H9 (cell line): Measurements from ENCODE around the gene FLT1. TPM values are rescaled to one million over a fixed set of nuclear protein-coding genes. Genes with fewer than 3 reads are reported as not detected.

ENCODE experiments used
- DNase-seq: peaks from one replicate; pipeline ENCODE4 v3.0.0-alpha.2; 2017
- H2AFZ ChIP-seq: one replicate; pipeline ENCODE4 v1.6.1; 2013; ENCODE audit warnings: mild to moderate bottlenecking, low read length, control low read depth, moderate library complexity
- H2AK5ac ChIP-seq: 2 replicates; pipeline ENCODE4 v1.6.1; 2013; ENCODE audit warnings: low read length, control low read depth, mixed read lengths; ENCODE audit not compliant: insufficient read length
- H2BK120ac ChIP-seq: one replicate; pipeline ENCODE4 v1.6.1; 2013; ENCODE audit warnings: low read depth, mild to moderate bottlenecking, low read length, control low read depth, inconsistent platforms; ENCODE audit not compliant: poor library complexity, severe bottlenecking
- H2BK12ac ChIP-seq: 2 replicates; pipeline ENCODE4 v1.6.1; 2013; ENCODE audit warnings: low read length, control low read depth, mixed read lengths, low read depth; ENCODE audit not compliant: insufficient read length
- H2BK15ac ChIP-seq: 2 replicates; pipeline ENCODE4 v1.6.1; 2013; ENCODE audit warnings: low read depth, low read length, control low read depth
- H2BK20ac ChIP-seq: one replicate; pipeline ENCODE4 v1.6.1; 2013; ENCODE audit warnings: low read depth, mild to moderate bottlenecking, low read length, control low read depth, inconsistent platforms; ENCODE audit not compliant: poor library complexity, severe bottlenecking
- H2BK5ac ChIP-seq: 2 replicates; pipeline ENCODE4 v1.6.1; 2013; ENCODE audit warnings: low read length, control low read depth, mixed read lengths; ENCODE audit not compliant: insufficient read length
- H3K14ac ChIP-seq: 2 replicates; pipeline ENCODE4 v1.6.1; 2013; ENCODE audit warnings: low read length, control low read depth; ENCODE audit not compliant: insufficient read depth
- H3K18ac ChIP-seq: 2 replicates; pipeline ENCODE4 v1.6.1; 2013; ENCODE audit warnings: low read depth, mild to moderate bottlenecking, mixed read lengths, low read length, control low read depth; ENCODE audit not compliant: insufficient read length
- H3K23ac ChIP-seq: 2 replicates; pipeline ENCODE4 v1.6.1; 2013; ENCODE audit warnings: low read length, control low read depth, mixed read lengths, low read depth; ENCODE audit not compliant: insufficient read length
- H3K23me2 ChIP-seq: 2 replicates; pipeline ENCODE4 v1.6.1; 2013; ENCODE audit warnings: low read depth, mild to moderate bottlenecking, mixed read lengths, low read length, control low read depth; ENCODE audit not compliant: insufficient read length, poor library complexity, severe bottlenecking
- H3K27ac ChIP-seq: 2 replicates; pipeline ENCODE4 v1.5.1; 2013; ENCODE audit warnings: low read length, control low read depth, mixed read lengths, low read depth; ENCODE audit not compliant: insufficient read length
- H3K27me3 ChIP-seq: 2 replicates; pipeline ENCODE4 v1.6.1; 2013; ENCODE audit warnings: low read length, control low read depth, inconsistent platforms; ENCODE audit not compliant: insufficient read depth
- H3K4ac ChIP-seq: 2 replicates; pipeline ENCODE4 v1.6.1; 2013; ENCODE audit warnings: low read depth, mild to moderate bottlenecking, control low read depth, inconsistent platforms, low read length, moderate library complexity
- H3K4me1 ChIP-seq: 2 replicates; pipeline ENCODE4 v1.6.1; 2013; ENCODE audit warnings: low read length, control low read depth, inconsistent platforms; ENCODE audit not compliant: insufficient read depth
- H3K4me2 ChIP-seq: 2 replicates; pipeline ENCODE4 v1.6.1; 2013; ENCODE audit warnings: low read length, control low read depth, mixed read lengths; ENCODE audit not compliant: insufficient read length, insufficient read depth
- H3K56ac ChIP-seq: 2 replicates; pipeline ENCODE4 v1.6.1; 2013; ENCODE audit warnings: low read depth, mild to moderate bottlenecking, mixed read lengths, low read length, control low read depth; ENCODE audit not compliant: insufficient read length
- H3K79me1 ChIP-seq: 2 replicates; pipeline ENCODE4 v1.6.1; 2013; ENCODE audit warnings: low read depth, mild to moderate bottlenecking, moderate library complexity, low read length, control low read depth, inconsistent platforms; ENCODE audit not compliant: insufficient read depth, poor library complexity, severe bottlenecking
- H3K79me2 ChIP-seq: 2 replicates; pipeline ENCODE4 v1.6.1; 2013; ENCODE audit warnings: low read length, control low read depth, inconsistent platforms; ENCODE audit not compliant: insufficient read depth
- H3K9ac ChIP-seq: 2 replicates; pipeline ENCODE4 v1.6.1; 2013; ENCODE audit warnings: low read length, control low read depth, mixed read lengths; ENCODE audit not compliant: insufficient read length; ENCODE audit errors: extremely low read depth
- H3K9me3 ChIP-seq: one replicate; pipeline ENCODE4 v1.6.1; 2013; ENCODE audit warnings: low read depth, low read length, inconsistent platforms; ENCODE audit not compliant: control insufficient read depth
- H3T11ph ChIP-seq: one replicate; pipeline ENCODE4 v1.6.1; 2013; ENCODE audit warnings: mild to moderate bottlenecking, low read length, control low read depth, inconsistent platforms
- H4K20me1 ChIP-seq: one replicate; pipeline ENCODE4 v1.6.1; 2013; ENCODE audit not compliant: control insufficient read depth, insufficient read length, insufficient read depth
- H4K5ac ChIP-seq: 2 replicates; pipeline ENCODE4 v1.6.1; 2013; ENCODE audit warnings: low read depth, mild to moderate bottlenecking, mixed read lengths, low read length, control low read depth; ENCODE audit not compliant: insufficient read length
- H4K8ac ChIP-seq: replicated peaks from 2 replicates; pipeline ENCODE4 v1.6.1; 2013; ENCODE audit warnings: low read length, control low read depth, mixed read lengths, low read depth; ENCODE audit not compliant: insufficient read length
- H4K91ac ChIP-seq: 2 replicates; pipeline ENCODE4 v1.6.1; 2013; ENCODE audit warnings: low read depth, mild to moderate bottlenecking, moderate library complexity, mixed read lengths, low read length, control low read depth; ENCODE audit not compliant: insufficient read length
- H3K27ac Mint-ChIP-seq, 3 experiments: 2 replicates in 2 of 3; 3 replicates in 1 of 3; pipeline ENCODE4 v1.8.0; 2020 to 2021; ENCODE audit warnings: mixed read lengths in 3 of 3, mild to moderate bottlenecking in 1 of 3, moderate library complexity in 1 of 3
- H3K27me3 Mint-ChIP-seq: 2 replicates; pipeline ENCODE4 v1.8.0; 2021; ENCODE audit warnings: low read depth, mild to moderate bottlenecking, moderate library complexity, mixed read lengths
- H3K36me3 Mint-ChIP-seq, 3 experiments: 2 replicates in 2 of 3; 3 replicates in 1 of 3; pipeline ENCODE4 v1.8.0; 2020 to 2021; ENCODE audit warnings: low read depth in 3 of 3, mixed read lengths in 3 of 3; ENCODE audit not compliant: insufficient read depth in 1 of 3
- H3K4me1 Mint-ChIP-seq, 2 experiments: 2 replicates each; pipeline ENCODE4 v1.8.0; 2020; ENCODE audit warnings: mixed read lengths in 2 of 2
- H3K4me3 Mint-ChIP-seq, 2 experiments: 2 replicates in 1 of 2; 3 replicates in 1 of 2; pipeline ENCODE4 v1.8.0; 2020 to 2021; ENCODE audit warnings: mild to moderate bottlenecking in 2 of 2, mixed read lengths in 2 of 2, moderate library complexity in 1 of 2
- H3K9me3 Mint-ChIP-seq, 2 experiments: 2 replicates in 1 of 2; 3 replicates in 1 of 2; pipeline ENCODE4 v1.8.0; 2020; ENCODE audit warnings: mild to moderate bottlenecking in 2 of 2, mixed read lengths in 2 of 2, moderate library complexity in 1 of 2
- CTCF ChIP-seq: fragments of 200-600 bp; sonication (generic); conservative IDR thresholded peaks from 3 replicates; pipeline ENCODE4 v1.8.0; 2021; ENCODE audit warnings: antibody characterized with exemption, mild to moderate bottlenecking
- total RNA-seq: library from RNA; stranded (reverse); gene quantifications from 2 replicates; pipeline ENCODE4 v1.2.1, GENCODE V29; 2021

FLT1 gene
- total RNA-seq, 1 experiment from 2014 or later = 84.1 TPM

DNA sequence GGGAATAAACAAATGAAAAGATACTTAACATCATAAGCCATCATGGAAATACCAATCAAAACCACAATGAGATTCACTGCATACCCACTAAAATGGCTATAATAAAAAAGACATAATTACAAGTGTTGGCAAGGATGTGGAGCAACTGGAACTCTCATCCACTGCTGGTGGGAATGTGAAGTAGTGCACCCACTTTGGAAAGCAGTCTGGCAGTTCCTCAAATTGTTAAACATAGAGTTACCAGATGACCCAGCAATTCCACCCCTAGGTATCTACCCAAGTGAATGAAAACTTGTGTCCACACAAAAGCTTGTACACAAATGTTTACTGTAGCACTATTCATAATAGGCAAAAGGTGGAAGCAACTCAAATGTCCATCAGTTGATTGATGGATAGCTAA is 46.9 kb downstream of the FLT1 start:
- Histone ChIP-seq H2BK120ac (no peak overlapping the region), H3K4me1 (peaks cover 5% of the 10 kb centered on the region; the same call in 1 of the 2 replicates), H3K18ac (no peak overlapping the region), H2AFZ (no peak overlapping the region), H4K91ac (no peak overlapping the region), H3K79me2 (peaks cover 7% of the 10 kb centered on the region; the same call in 1 of the 2 replicates), H3K27me3 (no peaks in the 10 kb centered on the region), H3T11ph (no peak overlapping the region), H2BK12ac (no peak overlapping the region), H3K23ac (no peak overlapping the region), H3K14ac (no peak overlapping the region), H3K9ac (no peak overlapping the region), H3K4ac (no peak overlapping the region), H4K20me1 (no peaks in the 10 kb centered on the region), H3K9me3 (peaks cover 15% of the 10 kb centered on the region), H2BK5ac (no peak overlapping the region), H3K4me2 (no peak overlapping the region), H2BK15ac (no peak overlapping the region), H4K5ac (no peak overlapping the region), H2BK20ac (no peak overlapping the region), H3K27ac (no peak overlapping the region), H2AK5ac (no peak overlapping the region), H3K56ac (no peak overlapping the region), H3K23me2 (no peaks in the 10 kb centered on the region), H3K79me1 (peaks cover 3% of the 10 kb centered on the region), H4K8ac (no peak overlapping the region)
- Mint-ChIP-seq H3K27ac (no peak overlapping the region), H3K27me3 (no peaks in the 10 kb centered on the region), H3K4me1 (peaks cover 31 to 34% of the 10 kb centered on the region in 2 experiments), H3K36me3 (peaks cover 84 to 91% (median 84%) of the 10 kb centered on the region in 3 experiments), H3K9me3 (peaks cover 28 to 42% of the 10 kb centered on the region in 2 experiments), H3K4me3 (no peak overlapping the region)
- no peak for DNase-seq
- no peak for TF ChIP-seq CTCF
